Measurements from ENCODE around the gene ZNF777.
"Not testable (repeated sequence)": the region's sequence is repeated elsewhere in the genome, so short reads cannot be mapped to it uniquely, and the experiment has no call there.

ZNF777 gene

DNA sequence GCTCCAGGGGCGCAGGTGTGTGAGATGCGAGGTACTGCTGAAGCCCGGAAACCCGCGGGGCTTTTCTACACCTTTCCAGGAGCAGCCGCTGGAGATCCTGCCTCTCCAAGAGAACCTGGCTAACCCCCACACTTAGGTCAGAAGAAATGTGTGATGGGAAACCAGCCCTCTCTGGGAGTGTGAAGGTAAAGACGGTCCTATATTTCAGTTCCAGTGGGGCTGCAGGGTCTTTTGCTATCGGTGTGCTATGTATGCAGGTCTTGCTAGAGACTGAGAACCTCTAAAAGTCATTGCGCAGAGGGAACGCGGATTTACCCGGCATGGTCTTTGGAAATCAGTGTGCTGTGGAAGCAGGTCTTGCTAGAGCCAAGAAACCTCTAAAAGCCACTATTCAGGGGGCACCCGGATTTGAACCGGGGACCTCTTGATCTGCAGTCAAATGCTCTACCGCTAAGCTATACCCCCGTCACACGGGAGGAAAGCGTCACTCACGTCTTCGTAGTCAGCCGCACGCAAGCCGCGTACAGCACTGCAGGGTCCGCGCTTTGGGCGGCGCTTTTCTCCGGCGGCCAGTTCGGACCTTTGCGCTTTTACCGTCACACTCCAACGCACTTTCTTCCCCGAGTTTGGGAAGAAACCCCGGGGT is 46.0 kb downstream of the ZNF777 start:
- Mint-ChIP-seq H3K4me3 (peak overlapping the region; percentile 85), H3K27me3 (ENCODE audit: low read depth, poor library complexity) (peaks cover 49% of the 10 kb centered on the region), H3K4me1 (peaks cover 16% of the 10 kb centered on the region), H3K27ac (no peak overlapping the region), H3K9me3 (peaks cover 13% of the 10 kb centered on the region), H3K36me3 (ENCODE audit: low read depth) (no peaks in the 10 kb centered on the region)
- DNase-seq, result peak; percentile 82
- TF ChIP-seq, protein P1, sequence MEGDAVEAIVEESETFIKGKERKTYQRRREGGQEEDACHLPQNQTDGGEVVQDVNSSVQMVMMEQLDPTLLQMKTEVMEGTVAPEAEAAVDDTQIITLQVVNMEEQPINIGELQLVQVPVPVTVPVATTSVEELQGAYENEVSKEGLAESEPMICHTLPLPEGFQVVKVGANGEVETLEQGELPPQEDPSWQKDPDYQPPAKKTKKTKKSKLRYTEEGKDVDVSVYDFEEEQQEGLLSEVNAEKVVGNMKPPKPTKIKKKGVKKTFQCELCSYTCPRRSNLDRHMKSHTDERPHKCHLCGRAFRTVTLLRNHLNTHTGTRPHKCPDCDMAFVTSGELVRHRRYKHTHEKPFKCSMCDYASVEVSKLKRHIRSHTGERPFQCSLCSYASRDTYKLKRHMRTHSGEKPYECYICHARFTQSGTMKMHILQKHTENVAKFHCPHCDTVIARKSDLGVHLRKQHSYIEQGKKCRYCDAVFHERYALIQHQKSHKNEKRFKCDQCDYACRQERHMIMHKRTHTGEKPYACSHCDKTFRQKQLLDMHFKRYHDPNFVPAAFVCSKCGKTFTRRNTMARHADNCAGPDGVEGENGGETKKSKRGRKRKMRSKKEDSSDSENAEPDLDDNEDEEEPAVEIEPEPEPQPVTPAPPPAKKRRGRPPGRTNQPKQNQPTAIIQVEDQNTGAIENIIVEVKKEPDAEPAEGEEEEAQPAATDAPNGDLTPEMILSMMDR (IDR thresholded peaks at IDR 0.05), result no peak

DNA sequence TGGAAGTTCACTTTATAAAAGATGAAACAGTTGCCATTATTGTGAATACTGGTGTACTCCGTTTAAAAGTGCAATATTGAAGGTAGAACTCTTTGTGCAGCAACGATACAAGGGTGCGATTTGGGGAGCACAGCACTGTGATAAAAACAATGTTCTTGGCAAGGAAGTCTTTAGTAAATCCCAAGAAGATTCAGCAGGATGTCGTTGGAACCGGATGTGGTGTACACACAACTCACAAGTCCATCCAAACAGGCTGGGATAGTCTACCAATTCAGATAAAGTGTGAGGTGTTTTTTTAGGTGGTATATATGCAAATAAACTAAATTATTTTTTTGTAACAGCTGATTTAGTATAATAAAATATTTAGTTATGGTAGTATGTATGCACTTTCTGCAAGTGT is 46.7 kb downstream of the ZNF777 start:
- TF ChIP-seq, protein P1 (IDR thresholded peaks at IDR 0.05), result no peak
- Mint-ChIP-seq H3K27ac (no peak overlapping the region), H3K4me1 (peaks cover 16% of the 10 kb centered on the region), H3K9me3 (peaks cover 13% of the 10 kb centered on the region), H3K27me3 (ENCODE audit: low read depth, poor library complexity) (peaks cover 49% of the 10 kb centered on the region), H3K36me3 (ENCODE audit: low read depth) (no peaks in the 10 kb centered on the region), H3K4me3 (peak overlapping the region; percentile 85)
- DNase-seq, result no peak

DNA sequence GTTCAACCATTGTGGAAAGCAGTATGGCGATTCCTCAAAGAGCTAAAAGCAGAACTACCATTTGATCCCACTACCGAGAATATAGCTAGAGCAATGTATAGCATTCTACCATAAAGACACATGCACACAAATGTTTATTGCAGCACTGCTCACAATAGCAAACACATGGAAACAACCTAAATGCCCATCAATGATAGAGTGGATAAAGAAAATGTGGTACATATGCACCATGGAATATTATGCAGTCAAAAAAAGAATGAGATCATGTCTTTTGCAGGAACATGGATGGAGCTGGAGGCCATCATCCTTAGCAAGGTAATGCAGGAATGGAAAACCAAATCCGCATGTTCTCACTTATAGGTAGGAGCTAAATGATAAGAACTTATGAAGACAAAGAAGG is 47.8 kb downstream of the ZNF777 start:
- H3K36me3 Mint-ChIP-seq (ENCODE audit: low read depth); H3K27ac Mint-ChIP-seq; H3K4me3 Mint-ChIP-seq; DNase-seq: not testable (repeated sequence)
- peaks cover 49% of the 10 kb centered on the region for H3K27me3 Mint-ChIP-seq (ENCODE audit: low read depth, poor library complexity)
- peaks cover 13% of the 10 kb centered on the region for H3K9me3 Mint-ChIP-seq
- peaks cover 16% of the 10 kb centered on the region for H3K4me1 Mint-ChIP-seq

DNA sequence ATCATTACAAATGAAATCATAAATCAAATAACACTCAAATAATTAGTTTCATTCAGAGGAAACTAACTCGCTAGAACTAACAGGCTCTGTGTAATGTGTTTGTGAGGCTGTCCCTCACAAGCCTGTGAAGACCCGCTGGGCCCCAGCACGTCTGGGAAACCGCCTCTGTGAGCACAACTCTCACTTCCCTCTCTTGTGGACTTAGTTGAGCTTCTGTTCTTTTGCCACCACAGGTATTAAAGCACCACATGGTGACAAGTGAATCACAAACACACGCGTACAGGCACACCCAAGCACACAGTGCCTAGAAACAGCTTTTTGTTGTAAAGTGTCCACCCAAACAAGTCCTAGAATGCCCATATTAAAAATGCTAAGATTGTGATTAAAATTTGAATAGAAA is 51.0 kb downstream of the ZNF777 start:
- no peak for DNase-seq
- Mint-ChIP-seq H3K9me3 (peaks cover 16% of the 10 kb centered on the region), H3K4me3 (no peak overlapping the region), H3K4me1 (peaks cover 15% of the 10 kb centered on the region), H3K36me3 (ENCODE audit: low read depth) (no peaks in the 10 kb centered on the region), H3K27ac (no peak overlapping the region), H3K27me3 (ENCODE audit: low read depth, poor library complexity) (peaks cover 39% of the 10 kb centered on the region)
- TF ChIP-seq, protein P1 (IDR thresholded peaks at IDR 0.05), result no peak

DNA sequence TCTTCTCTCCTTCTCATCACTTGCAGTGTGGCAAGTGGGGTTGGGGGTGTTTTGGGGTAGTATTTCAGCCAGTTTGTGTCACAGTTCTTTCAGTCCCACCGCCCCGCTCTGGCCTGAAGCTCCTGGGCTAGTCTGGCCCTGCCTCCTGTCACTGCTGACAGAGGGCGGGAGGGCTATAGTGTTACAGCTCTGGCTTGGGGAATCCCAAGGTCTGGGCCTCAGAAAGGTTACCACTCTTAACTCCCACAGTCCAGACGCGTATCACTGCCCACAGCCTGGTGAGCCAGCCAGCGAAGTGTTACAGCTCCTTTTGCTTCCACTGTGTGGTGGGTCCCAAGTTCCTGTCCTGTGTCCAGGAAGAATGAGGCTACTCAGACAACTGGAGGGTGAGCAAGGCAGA is 56.0 kb downstream of the ZNF777 start:
- H3K4me3 Mint-ChIP-seq, result peak overlapping the region; percentile 50

DNA sequence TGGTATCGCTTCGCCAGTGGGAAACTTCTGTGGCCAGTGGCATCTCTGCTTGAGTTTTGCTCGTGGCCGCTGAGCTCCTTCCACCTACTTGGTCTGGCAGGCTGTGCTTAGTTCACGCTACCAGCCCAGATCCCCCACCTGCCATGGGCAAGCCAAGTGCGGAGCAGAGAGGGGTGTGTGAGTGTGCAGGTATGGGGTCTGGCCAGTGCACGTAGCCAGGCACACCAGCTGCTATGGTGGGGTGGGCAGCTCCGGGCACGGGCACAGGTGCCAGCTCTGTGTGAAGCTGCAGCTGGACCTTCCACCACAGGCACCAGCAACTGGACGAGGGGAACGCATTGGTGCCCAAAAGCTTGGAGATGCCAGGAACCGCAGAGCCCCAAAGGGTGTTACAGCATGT is 56.5 kb downstream of the ZNF777 start:
- no peak overlapping the region for H3K4me3 Mint-ChIP-seq
- H3K36me3 Mint-ChIP-seq (ENCODE audit: low read depth), result no peaks in the 10 kb centered on the region
- TF ChIP-seq, protein P1 (IDR thresholded peaks at IDR 0.05), result no peak
- H3K27me3 Mint-ChIP-seq (ENCODE audit: low read depth, poor library complexity), result peaks cover 24% of the 10 kb centered on the region
- H3K27ac Mint-ChIP-seq, result peak overlapping the region; percentile 90
- DNase-seq, result no peak
- H3K4me1 Mint-ChIP-seq, result peaks cover 13% of the 10 kb centered on the region
- peaks cover 9% of the 10 kb centered on the region for H3K9me3 Mint-ChIP-seq

More for the DNA sequence above, 56.0 kb downstream of the ZNF777 start:
- peak overlapping the region; percentile 83 for H3K27ac Mint-ChIP-seq
- peaks cover 13% of the 10 kb centered on the region for H3K4me1 Mint-ChIP-seq
- H3K9me3 Mint-ChIP-seq, result peaks cover 9% of the 10 kb centered on the region
- DNase-seq, result peak; percentile 46
- H3K36me3 Mint-ChIP-seq (ENCODE audit: low read depth), result no peaks in the 10 kb centered on the region
- peaks cover 24% of the 10 kb centered on the region for H3K27me3 Mint-ChIP-seq (ENCODE audit: low read depth, poor library complexity)
- TF ChIP-seq, protein P1 (IDR thresholded peaks at IDR 0.05), result no peak

All from nephron progenitor cell (in vitro differentiated cells).